ENCODE measurements around the gene SOS1.

GRCh38 chr2:38933653-38934052 lies 187.2 kb downstream of the SOS1 start:
- TF ChIP-seq POLR2A (IDR thresholded peaks at IDR 0.05; ENCODE audit: low read length) (no peak), GATA1 (IDR thresholded peaks at IDR 0.05; ENCODE audit: low read depth, low read length) (no peak)
